GM18907 (cell line): ENCODE results near the gene AKTIP.
"Not testable (repeated sequence)": the region's sequence is repeated elsewhere in the genome, so short reads cannot be mapped to it uniquely, and the experiment has no call there.

Experiments used
- ATAC-seq: cut with Tn5 transposase; IDR thresholded peaks from one replicate; pipeline ENCODE4 v1.9.1; 2021; ENCODE audit warnings: mild to moderate bottlenecking, moderate library complexity; ENCODE audit not compliant: unreplicated experiment

The AKTIP gene

GRCh38 chr16:53515811-53516210 is 12.8 kb upstream of the AKTIP start:
- no peak for ATAC-seq

- no peak for ATAC-seq
These were observed 12.2 kb upstream of the AKTIP start for GRCh38 chr16:53515259-53515658.

- ATAC-seq, result not testable (repeated sequence)
These were observed 9.8 kb upstream of the AKTIP start for GRCh38 chr16:53512795-53513194.

- no peak for ATAC-seq
These were observed 8.6 kb upstream of the AKTIP start for GRCh38 chr16:53511403-53512280.

- no peak for ATAC-seq
These were observed 8.0 kb upstream of the AKTIP start for GRCh38 chr16:53511084-53511402.

- ATAC-seq, result no peak
These were observed 7.7 kb upstream of the AKTIP start for GRCh38 chr16:53510704-53511070.

GRCh38 chr16:53509906-53510703 is 7.1 kb upstream of the AKTIP start:
- no peak for ATAC-seq

- no peak for ATAC-seq
These were observed 4.6 kb upstream of the AKTIP start for GRCh38 chr16:53507464-53508179.

- ATAC-seq, result no peak
These were observed 3.2 kb upstream of the AKTIP start for GRCh38 chr16:53506254-53506653.

GRCh38 chr16:53504665-53505064 is 1.7 kb upstream of the AKTIP start:
- no peak for ATAC-seq

GRCh38 chr16:53503991-53504663 is 1.1 kb upstream of the AKTIP start:
- ATAC-seq, result no peak

GRCh38 chr16:53503270-53503923 is 388 bp upstream of the AKTIP start:
- peak; percentile 98 for ATAC-seq

GRCh38 chr16:53501216-53501859 is 1.7 kb downstream of the AKTIP start:
- ATAC-seq, result no peak

GRCh38 chr16:53498984-53499383 is 4.0 kb downstream of the AKTIP start:
- no peak for ATAC-seq

- no peak for ATAC-seq
These were observed 7.7 kb downstream of the AKTIP start for GRCh38 chr16:53495325-53495724.

- ATAC-seq, result no peak
These were observed 8.4 kb downstream of the AKTIP start for GRCh38 chr16:53494636-53495035.

GRCh38 chr16:53492503-53492902 is 10.5 kb downstream of the AKTIP start:
- no peak for ATAC-seq

- ATAC-seq, result no peak
These were observed 13.3 kb downstream of the AKTIP start for GRCh38 chr16:53489755-53490154.

GRCh38 chr16:53486230-53486629 is 16.8 kb downstream of the AKTIP start:
- no peak for ATAC-seq

- no peak for ATAC-seq
These were observed 18.5 kb downstream of the AKTIP start for GRCh38 chr16:53484542-53484941.
